ENCODE measurements around the gene NAPSA.
"Not testable (repeated sequence)": the region's sequence is repeated elsewhere in the genome, so short reads cannot be mapped to it uniquely, and the experiment has no call there.

The NAPSA gene

DNA sequence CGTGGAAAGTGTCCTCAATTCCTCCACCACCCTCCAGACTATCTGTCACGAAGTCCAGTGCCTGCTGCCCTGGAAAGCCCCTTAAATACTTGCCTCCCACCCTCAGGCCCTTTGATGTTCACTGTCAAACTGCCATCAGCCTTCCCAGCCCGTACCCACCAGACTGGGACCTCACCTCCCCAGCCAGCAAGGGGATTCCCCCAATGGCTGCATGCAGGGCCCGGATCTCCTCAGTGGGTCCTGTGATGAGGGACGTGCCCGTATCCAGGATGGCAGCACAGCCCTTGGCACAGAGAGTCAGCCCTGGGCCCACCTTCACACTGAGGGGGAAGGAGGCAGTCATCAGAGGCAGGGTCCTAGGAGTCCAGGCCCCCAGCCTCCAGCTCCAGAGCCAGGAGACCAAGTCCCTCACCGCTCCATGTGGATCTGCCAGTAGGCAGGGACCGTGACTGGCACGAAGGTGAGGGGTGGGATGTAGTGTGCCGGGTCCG is 6.1 kb downstream of the NAPSA start:
- no peak for DNase-seq (ENCODE audit: low spot score)

DNA sequence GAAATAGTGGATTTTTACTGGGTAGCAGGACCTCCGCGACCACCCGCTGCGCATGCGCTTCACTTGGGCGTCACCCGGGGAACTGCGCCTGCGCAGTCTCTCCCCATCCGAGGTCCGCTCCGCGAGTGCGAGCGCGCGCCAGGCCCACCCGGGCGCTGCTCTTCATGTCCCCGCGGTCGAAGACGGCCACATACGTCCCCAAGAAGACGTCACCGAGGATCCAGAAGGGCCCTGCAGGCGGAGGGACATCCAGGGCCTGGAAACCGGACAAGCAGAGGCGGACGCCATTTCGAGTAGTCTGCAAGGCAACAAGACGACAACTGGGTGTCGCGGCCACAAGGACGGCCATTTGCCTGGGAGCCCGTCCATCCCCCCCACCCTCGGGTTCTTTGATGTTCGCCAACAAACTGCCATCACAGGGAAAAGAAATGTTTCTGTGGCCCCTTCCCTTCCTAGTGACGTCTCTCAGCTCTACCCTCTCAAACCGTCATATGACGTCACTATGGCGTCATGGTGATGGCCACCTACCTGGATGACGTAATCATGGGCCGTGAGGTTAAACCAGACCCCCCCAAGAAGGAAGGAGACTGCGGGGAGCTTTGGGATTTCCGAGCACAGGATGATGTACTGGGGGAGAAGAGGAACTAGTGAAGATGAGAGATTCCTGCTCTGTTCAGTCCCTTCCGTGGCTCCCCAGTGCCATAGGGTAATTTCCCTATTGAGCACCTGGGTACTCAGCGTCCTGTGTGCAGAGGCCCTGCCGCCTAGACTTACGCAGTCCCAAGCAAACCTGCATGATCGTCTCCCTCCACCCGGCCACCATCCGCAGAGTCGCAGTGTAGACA is 6.7 kb downstream of the NAPSA start:
- DNase-seq (ENCODE audit: low spot score) = peak; percentile 90

DNA sequence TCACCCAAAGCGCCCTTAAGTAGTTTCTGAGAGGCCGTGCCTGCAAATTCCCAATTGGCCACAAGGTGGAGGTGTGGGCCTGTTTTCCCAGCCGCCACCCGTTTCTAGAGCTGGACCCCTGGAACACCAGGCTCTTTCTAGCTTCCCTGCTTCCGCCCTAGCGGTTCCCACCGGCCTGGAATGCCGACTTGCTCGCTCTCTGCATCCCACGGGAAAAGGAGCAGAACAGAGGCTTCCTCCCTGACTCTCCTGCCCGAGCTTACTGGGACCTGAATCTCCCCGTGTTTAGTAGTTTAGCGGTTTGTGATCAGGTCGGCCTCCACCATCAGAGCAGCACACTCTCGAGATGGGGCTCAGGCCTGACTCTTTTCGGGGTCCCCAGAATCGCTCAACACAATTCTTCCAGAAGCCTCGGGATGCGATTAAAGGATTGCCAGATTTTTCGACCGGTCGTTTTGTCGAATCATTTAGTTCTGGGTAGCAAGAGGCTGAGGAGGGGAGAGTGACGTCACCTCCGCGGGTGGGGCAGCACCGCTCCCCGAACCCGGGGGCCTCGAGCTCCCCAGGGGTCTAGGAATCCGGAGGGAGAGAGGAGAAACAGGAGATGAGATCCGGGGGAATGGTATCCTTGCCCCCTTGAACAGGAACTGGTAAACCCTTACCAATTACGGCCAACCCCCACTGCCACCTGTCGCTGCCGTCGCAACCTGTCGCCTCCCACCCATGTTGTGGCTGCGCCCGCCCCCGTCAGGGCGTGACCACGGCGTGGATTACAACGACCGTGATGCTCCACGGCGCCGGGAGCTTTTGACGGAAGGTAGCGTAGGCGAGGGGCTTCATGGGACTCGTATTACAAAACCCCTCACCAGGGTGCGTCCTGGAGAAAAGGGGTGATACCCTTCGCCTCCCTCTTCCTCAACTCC is 8.0 kb downstream of the NAPSA start:
- DNase-seq (ENCODE audit: low spot score) = peak; percentile 58

DNA sequence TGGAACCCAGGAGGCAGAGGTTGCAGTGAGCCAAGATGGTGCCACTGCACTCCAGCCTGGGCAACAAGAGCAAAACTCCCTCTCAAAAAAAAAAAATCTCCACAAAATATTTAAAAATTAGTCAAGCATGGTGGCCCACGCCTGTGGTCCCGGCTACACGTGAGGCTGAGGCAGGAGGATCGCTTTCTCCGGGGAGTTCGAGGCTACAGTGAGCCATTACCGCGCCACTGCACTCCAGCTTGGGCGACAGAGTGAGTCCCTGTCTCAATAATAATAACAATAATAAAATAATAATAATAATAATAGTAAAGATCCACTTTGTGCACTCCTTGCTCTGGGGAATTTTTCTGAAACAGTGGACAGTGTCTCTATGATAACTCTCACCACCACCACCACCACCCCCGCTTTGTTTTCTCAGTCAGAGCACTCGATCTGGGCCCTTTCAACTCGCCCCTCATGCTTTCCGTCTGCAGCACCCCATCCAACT is 8.7 kb downstream of the NAPSA start:
- DNase-seq (ENCODE audit: low spot score) = no peak

DNA sequence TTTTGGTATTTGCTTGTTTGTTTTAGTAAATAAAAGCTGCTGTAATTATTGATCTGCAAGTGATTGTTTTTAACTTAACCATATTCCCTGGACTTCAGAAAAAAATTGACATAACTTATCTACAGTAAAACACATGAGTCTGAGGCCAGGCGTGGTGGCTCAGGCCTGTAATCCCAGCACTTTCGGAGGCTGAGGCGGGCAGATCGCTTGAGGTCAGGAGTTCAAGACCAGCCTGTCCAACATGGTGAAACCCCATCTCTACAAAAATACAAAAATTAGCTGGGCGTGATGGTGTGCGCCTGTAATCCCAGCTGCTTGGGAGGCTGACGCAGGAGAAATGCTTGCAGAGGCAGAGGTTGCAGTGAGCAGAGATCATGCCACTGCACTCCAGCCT is 12.0 kb downstream of the NAPSA start:
- DNase-seq (ENCODE audit: low spot score) = not testable (repeated sequence)

DNA sequence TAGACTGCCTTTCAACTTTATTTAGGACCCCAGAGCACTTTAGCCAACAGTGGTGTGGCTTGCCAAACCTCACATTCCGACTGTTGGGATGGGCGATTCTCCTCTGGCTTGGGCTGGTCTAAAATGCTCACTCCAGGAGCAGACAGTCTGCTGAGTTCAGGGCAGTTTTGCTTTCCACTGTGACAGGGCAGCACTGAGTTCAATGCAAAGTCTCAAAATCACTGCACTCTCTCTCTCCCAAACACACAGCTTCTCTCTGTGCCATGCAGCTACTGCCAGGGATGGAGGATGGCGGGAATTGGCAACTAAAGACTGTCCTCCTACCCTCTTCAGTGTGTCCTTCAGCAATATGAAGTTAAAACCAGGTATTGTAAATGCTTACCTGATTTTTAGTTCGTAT is 13.2 kb downstream of the NAPSA start:
- DNase-seq (ENCODE audit: low spot score) = no peak

DNA sequence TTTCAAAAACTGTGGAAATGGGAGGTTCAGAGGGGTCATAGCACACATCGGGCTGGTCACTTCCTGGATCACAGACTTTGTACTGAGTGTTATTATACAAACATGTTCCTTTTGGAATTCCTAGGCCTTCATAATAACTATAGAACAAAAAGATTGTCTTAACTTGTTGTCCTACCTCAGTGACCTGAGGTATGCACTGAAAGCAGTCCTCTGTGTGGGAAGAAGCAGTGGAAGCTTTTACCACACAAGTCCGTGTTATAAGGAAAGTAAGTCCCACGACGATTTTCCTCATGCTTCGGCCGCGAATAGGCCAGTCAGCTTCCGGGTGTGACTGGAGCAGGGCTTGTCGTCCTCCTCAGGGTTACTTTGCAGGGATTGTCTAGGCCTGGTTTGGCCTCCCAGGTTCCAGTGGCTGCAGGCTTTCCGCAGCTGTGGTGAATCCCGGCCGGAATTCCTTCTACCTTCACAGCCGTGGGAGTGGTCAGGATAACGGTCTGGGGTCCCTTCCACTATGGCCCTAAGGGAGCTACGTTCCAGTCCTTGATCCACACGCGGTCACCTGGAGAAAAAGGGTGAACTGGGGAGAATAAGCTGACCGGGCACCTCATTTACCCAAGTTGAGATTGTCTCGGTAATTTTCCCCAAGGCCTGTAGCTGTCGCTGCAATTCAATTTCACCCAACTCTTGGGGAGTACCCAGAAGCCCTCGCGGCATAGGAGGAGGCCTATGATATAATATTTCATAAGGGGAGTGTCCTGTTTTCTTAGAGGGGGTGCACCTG is 16.0 kb downstream of the NAPSA start:
- no peak for DNase-seq (ENCODE audit: low spot score)

DNA sequence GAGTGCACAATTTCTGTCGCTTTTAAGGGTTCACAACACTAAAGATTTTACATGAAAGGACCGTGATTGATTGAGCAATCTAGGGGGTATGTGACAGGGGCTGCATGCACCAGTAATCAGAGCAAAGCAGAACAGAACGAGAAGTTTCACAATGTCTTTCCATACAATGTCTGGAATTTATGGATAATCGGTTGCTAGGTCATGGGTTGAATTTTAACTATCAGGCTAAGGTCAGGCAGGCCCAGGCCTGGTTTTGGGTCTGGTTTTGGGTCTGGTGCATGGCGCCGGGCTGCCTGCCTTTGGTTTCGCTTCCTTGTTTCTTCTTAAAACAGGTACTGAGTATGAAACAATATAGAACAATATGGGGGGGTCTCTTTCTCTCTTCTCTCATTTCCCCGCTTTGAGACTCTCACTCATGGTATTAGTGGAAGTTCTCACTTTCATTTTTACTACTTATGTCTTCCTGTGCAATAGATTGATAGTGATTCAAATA is 18.3 kb downstream of the NAPSA start:
- not testable (repeated sequence) for DNase-seq (ENCODE audit: low spot score)

DNA sequence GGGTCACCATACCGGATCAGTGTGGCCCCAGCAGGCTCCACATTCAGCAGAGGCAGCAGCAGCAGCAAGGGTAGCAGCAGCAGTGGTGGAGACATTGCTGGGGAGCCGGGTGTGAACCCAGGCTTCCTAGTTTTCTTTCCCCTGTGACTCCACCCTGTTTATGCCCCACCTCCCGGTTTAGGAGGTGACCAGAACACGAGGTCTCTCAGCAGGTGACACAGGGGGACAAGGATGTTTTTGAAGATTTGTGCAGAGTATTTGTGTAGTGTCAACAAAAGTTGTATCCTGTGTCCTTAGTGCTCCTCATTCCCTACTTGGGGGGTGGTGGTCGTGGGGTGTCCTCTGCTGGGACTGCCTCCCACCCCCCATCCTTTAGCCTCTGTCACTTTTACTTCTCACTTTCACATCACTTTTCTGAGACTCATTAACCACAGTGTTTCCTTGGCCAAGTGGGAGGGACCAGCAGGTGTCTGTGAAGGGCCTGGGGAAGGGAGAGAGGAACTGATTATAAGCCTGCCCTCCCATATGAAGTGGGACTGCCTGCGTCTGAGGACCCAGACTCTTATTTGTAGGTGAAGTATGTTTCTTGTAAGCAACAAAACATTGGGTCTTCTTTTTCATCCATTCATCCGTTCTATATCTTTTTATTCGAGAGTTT is 20.6 kb downstream of the NAPSA start:
- no peak for DNase-seq (ENCODE audit: low spot score)

DNA sequence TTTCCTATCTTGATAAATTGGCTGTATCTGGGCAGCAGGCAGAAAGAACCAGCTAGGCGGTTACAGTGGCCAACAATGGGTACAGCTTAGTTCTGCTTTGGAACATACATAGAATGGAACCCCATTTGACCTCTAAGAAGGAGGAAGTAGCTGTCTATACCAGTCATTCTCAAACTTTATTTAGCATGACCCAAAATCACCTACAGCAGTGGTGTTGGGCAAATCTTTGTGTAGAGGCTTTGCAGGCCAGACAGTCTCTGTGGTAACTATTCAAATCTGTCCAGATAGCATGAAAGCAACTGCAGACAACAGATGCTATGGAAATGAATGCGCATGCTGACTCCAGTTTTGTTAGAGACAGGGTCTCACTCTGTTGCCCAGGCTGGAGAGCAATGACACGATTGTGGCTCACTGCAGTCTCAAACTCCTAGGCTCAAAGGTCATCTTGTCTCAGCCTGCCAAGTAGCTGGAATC is 24.3 kb downstream of the NAPSA start:
- DNase-seq (ENCODE audit: low spot score) = no peak

DNA sequence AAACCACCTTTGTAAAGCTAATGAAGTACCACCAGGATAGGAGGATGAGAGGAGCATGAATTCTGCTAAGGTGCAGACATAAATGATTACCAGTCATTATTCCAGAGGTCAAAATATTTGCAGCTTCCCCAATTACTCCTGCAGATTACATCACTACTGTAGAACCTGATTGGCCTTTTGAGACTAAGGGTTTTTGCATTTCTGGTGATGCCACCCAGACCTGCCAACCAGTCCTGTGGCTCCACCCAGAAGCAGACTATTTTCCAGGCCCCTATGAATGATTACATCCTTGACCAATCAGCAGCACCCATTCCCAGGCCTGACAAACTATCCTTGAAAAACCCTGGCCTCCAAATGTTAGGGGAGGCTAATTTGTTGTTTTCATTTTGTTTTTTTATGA is 25.1 kb downstream of the NAPSA start:
- DNase-seq (ENCODE audit: low spot score) = no peak

DNA sequence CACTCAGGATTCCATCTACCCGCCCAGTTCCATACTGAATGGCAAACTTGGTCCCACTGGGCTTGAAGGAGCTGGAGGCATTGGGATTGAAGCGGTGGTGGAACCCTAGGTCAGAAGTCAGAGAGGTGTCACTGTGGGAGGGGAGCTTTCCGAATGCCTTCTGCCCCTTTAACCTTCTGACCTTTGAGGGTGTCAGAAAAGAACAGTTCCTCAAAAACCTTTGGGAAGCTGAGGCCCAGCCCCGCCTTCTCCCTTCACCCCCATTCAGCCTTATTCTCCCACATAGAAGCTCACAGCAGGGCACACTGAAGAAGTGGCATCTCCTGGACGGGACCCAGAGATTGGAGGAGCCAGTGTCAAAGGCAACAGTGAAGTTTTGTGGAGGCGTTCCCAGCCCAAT is 28.4 kb downstream of the NAPSA start:
- not testable (repeated sequence) for DNase-seq (ENCODE audit: low spot score)

DNA sequence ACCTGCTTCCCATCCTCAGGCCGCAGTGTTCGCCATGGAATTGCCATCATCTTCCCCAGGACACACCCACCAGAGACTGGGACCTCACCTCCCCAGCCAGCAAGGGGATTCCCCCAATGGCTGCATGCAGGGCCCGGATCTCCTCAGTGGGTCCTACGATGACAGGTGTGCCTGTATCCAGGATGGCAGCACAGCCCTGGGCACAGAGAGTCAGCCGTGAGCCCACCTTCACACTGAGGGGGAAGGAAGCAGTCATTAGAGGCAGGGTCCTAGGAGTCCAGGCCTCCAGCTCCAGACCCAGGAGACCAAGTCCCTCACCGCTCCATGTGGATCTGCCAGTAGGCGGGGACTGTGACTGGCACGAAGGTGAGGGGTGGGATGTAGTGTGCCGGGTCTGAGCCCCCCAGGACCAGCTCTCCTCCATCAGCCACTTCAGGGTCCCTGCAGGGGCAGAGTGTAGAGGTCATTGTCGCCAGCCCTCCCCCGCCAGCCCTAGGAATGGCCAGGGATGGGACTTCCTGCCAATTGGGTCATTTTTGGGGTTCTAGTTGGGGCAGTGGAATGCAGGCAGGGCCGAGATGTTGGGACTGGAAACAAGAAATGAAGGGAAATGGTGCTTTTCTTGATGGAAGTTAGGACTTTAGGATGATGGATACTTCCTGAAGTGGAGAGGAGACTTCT is 30.6 kb downstream of the NAPSA start:
- no peak for DNase-seq (ENCODE audit: low spot score)

DNA sequence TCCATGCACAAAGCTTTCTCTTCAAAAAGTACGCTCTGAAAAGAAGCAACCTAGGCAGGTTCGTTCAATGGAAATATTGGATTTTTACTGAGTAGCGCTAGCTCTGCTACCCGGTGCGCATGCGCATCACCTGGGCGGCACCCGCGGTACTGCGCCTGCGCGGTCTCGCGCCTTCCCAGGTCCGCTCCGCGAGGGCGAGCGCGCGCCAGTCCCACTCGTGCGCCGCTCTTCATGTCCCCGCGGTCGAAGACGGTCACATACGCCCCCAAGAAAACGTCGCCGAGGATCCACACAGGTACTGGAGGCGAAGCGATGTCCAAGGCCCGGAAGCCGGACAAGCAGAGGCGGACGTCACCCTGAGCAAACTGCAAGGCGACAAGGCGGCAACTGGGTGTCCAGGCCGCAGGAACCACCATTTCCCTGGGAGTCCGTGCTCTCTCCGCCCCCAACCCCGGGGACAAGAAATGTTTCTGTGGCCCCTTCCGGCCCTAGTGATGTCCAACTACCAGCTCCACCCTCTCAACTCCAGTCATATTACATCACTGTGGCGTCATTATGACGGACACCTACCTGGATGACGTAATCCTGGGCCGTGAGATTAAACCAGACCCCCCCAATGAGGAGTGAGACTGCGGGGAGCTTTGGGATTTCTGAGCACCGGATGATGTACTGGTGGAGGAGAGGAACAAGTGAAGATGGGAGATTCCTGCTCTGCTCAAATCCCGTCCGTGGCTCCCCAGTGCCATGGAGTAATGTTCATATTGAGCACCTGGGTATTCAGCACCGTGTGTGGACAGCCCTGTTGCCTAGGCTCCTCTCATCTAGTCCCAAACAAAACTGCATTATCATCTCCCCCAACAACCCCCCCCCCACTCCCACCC is 31.5 kb downstream of the NAPSA start:
- peak; percentile 92 for DNase-seq (ENCODE audit: low spot score)

DNA sequence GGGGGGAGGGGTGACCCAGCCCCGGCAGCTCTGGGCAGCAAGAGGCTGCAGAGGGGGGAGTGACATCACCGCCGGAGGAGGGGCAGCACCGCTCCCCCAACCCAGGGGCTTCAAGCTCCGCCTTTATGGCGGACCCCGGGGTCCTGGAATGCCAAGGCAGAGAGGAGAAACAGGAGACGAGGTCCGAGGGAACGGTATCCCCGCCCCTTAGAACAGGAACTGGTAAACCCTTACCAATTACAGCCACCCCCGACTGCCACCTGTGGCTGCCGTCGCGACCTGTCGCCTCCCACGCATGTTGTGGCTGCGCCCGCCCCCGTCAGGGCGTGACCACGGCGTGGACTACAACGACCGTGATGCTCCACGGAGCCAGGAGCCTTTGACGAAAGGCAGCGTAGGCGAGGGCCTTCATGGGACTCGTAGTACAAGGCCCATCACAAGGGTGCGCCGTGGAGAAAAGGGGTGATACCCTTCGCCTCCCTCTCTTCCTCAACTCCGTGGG is 32.2 kb downstream of the NAPSA start:
- no peak for DNase-seq (ENCODE audit: low spot score)

DNA sequence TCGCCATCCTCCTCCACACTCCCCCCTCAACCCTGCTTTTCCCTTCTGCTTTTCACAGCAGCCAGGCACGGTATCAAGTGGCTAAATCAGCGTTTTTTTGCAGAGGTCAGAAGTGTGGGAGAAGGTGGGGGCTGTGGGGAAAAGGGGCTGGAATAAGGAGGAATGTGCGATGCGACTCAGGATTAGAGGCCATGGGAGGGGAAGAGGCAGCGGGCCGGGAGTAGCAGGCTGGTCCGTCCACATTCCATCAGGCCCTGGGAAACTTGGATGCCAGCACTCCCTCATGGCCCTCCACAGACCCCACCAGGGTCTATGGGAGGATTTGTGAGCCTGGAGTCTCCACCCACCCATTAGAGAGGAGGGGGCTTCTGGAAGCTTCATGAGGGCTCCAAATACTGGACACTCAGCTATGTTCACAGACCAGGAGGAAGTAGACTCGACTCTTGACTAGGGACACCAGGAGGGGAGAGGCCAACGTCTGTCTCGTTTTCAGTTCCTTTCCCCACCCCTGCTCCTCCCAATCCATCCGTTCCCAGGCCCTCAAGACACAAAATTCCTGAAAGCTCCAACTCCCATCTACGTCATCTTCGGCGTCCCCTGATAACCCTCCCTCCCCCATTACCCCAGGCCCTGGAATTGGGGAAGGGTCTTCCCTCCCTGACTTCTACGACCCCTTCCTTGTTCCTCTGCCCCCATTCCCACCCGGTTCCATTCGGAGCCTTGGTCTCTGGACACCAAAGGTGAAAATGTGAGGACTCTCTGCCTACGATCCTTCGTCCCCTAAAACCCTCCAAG is 33.0 kb downstream of the NAPSA start:
- DNase-seq (ENCODE audit: low spot score) = peak; percentile 7

DNA sequence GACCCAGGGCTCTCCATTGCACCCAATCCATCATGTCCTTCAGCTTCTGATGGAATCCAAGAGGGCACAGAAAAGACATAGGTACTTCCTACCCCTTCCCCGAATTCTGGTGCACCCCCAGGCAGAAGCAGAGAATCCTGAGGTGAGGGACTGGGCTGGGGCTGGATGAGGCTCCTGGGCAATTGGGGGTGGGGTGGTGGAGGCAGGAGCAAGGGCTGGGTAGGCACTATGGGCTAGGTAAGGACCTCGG is 33.5 kb downstream of the NAPSA start:
- no peak for DNase-seq (ENCODE audit: low spot score)

DNA sequence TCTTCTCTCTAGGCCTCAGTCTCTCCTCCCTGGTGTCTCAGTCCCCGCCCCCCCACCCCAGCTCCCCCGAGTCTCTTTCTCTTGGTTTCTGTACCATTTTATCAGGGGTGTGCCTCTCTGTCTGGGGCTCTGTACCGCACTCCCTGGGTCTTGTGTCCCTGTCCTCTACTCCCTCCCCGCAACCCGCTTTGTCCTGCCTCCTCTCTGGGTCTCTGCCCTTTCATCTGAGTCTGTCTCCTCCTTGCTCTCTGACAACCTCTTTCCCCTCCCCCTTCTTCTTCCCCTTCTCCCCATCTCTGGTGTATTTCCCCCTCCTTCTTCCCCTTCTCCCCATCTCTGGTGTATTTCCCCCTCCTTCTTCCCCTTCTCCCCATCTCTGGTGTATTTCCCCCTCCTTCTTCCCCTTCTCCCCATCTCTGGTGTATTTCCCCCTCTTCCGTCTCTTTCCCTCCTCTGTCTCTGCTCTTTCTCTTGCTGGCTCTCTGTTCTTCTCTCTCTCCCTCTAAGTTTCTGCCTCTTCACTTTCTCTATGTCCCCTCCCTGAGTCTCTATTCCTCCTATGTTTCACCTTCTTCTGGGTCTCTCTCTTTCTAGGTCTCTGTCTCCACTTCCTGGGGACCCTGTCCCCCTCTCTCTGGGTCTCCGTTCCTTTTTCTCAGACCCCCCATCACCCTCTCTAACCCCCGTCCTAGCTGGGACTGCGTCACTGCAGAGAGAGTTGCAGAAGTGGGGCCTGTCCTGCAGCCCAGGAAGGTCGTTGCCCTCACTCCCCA is 34.0 kb downstream of the NAPSA start:
- no peak for DNase-seq (ENCODE audit: low spot score)
